NCI-H2227 (cell line): Measurements from ENCODE around the gene PLA2G15.
"Not testable (repeated sequence)": the region's sequence is repeated elsewhere in the genome, so short reads cannot be mapped to it uniquely, and the experiment has no call there.

Source experiments
- DNase-seq: peaks from one replicate; lab custom pipeline; 2025; ENCODE audit not compliant: unreplicated experiment; lab: John Stamatoyannopoulos, UW

PLA2G15 gene

DNA sequence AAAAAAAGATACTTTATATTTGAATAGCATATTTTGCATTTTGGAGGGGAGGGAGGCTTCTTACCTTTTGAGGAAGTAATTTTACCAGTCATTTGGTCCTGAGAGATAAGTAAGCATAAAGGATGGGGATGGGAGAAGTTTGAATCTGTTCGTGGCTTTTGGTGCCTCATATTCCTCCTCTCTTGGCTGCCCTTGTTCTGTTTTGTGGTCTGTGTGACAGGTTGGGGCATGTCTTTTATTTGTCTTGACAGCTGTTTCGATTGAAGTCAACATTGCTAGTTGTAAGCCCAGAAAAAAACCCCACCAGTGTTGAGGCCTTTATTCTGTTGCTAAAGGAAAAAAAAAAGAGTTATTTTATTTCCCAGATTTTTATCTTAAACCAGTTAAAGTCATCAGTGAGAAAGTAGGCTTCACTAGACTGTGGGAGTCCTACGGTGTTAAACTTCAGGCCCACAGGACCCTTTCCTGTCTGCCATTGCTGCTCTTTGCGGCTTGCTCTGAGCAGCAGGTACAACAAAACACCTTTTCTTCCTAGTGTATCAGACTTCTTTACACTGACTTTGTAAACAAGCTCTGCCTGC, 30.5 kb downstream of the PLA2G15 start:
- DNase-seq: no peak

DNA sequence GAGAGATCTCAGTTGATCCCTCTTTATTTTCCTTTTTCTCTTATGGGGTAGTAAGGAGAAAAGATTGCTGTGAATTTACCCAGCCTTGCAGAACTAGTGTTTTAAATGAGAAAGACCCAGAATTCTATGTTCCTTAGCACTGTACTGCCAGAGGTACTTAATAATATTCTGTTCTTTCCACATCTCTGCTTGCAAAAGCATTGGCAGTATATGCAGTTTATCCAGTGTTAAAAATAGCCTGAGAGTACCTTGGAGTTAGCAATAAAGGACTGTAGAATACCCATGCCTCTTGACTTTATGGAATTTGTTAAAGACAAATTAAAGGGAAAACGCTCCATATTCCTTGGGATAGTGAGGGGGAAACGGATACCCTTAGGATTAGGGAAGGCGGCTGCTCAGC, 31.1 kb downstream of the PLA2G15 start:
- DNase-seq: no peak

DNA sequence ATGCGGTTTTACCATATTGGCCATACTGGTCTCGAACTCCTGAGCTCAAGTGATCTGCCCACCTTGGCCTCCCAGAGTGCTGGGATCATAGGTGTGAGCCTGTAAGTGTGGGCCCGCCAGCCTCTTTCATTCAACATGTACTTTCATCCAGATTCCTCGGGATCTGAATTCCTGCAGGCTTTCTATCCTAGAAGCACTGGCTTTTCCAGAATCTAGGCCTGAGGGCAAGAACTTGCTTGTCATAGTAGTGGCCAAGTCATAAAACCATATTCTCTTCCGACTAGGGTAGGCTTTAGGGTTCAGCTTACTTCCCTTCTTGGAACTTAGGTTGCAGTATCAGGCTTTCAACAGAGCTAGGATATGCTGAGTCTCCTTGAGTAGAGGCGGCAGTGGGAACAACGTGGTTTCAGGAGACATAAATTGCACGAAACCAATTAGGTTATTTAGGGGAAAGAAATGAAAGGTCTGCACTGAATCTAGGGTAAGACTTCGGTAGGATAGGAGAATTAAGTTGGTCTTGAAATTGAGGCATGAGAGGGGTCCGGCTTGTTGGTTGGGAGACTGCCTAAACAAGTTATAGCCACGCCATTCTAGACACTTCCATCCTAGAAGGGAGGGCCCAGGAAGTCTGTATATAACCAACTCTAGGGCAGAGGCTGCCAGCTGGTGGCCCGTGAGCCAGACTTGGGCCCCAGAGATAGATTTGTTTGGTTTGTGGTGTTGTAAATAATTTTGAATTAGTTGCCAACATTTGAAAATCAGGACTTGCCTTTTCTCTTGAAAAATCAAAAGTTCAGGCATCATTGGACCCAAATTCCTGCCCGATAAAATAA, 34.8 kb downstream of the PLA2G15 start:
- no peak for DNase-seq

DNA sequence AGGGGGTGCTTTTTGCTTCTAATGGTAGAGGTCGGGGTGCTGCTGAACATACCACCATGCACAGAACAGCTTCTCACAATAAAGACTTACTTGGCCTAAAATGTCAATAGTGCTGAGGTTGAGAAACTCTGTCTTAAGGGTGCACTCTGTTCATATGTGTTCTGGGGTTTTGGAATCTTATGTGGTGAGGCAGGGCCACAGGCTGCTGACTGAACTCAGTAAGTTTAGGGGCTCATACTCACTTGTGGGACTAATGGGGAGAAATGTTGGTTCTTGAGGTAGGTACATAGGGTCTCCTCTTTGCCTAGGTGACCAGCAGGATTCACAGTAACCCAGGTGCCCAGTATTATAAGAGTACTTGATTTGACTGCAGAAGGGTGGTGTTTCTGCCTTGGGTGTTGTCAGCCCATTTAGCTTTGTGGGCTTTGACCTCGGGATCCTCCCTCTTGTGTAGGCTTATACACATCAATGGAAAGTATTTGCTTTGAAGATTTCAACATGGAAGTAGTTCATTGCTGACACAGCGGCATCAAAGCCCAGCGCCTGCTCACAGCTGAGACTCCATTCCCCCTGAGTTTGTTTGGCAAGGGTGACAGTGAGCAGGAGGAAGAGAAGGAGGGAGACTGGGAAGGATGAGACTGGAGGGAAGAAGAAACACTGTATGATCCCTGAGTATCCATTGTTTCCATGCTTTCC, 36.3 kb downstream of the PLA2G15 start:
- DNase-seq: no peak

DNA sequence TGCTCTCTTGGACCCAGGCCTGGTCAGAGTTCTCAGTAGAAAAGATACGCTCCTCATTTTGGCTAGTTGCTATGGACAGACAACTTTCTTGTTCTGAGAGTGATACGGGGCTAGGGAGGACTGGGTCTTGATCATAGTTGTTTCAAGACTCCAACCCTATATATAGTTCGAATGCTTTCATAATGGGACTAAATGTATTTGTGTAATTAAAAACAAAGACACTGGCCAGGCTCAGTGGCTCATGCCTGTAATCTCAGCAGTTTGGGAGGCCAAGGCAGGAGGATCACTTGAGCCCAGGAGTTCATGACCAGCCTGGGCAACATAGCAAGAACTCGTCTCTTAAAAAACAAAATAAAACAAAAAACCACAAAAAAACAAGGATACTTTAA, 36.9 kb downstream of the PLA2G15 start:
- no peak for DNase-seq

DNA sequence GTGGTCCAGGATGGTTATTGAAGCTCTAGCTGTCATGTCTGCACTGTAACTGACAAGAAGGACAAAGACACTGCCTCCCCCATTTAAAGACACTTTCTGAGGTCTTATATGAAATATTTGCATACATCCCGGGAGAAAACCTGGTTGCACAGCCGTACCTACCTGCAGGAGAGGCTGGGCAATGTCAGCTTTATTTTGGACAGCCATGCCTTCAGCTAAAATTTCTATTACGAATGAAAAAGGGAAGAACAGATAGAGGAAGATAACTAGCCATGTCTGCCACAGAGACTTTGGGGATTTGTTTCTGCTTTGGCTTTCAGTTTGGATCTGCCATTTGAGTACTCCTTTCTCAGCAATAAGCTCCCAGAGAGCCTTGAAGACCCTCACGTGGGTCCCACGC, 38.2 kb downstream of the PLA2G15 start:
- no peak for DNase-seq

DNA sequence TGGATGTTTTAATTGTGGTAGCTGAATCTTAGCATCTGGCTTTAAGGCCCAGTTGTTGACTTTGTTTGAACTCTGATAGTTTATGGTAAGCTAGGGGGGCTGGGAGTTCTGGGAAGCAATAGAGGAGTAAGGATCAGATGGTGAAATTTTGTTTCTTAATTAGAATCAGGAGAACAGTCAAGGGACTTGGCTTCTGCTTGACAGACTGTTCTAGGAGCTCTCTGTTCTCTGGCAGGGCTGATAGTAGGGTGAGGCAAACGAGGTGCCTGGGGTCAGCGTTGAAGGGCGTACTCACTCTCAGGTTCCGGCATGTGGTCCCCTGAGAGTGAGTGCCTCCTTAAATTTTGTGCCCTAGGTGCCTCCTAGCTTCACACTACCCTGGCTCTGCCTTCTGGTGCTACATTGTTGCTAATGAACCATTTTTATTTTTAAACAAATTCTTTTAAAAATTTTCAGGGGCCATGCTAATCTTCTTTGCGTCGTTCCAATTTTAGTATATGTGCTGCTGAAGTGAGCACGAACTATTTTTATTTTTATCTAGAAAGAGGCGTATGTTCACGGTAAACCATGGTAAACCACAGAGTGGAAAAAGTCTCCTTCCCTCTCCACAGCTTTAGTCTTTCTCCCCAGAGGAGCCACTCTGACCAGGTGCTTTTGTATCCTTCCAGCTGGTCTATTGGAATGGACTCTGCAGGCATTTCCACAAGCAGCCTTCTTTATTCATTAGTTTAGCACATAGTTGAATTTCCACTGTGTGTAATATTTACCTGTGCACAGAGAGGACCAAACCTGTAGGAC, 38.8 kb downstream of the PLA2G15 start:
- DNase-seq: no peak

DNA sequence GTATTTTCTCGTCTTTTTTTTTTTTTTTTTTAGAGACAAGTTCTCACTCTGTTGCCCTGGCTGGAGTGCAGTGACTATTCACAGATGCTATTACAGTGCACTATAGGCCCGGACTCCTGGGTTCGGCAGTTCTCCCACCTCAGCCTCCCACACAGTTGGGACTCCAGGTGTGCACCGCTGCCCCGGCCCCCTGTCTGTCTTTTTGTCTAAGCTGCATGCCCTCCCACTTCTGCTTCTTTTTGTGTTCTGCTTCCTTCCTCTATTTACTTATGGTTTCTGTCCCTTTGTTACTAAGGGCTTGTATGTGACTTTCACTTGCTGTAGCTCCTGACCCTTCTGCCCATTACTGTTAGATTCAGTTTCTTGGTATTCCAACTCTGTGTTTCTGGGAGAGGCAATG, 39.7 kb downstream of the PLA2G15 start:
- no peak for DNase-seq

DNA sequence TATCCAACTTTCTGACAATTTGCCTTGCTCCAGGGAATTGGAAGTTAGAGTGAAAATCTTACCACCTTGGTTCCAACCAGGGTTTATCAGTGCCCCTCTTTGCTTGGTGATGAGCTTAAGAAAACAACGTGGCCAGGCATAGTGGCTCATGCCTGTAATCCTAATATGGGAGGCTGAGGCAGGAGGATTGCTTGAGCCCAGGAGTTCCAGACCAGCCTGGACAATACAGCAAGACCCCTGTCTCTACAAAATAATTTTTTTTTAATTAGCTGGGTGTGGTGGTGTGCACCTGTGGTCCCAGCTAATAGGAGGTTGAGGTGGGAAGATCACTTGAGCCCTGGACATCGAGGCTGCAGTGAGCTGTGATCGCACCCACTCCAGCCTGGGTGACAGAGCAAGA, 40.5 kb downstream of the PLA2G15 start:
- DNase-seq: no peak

DNA sequence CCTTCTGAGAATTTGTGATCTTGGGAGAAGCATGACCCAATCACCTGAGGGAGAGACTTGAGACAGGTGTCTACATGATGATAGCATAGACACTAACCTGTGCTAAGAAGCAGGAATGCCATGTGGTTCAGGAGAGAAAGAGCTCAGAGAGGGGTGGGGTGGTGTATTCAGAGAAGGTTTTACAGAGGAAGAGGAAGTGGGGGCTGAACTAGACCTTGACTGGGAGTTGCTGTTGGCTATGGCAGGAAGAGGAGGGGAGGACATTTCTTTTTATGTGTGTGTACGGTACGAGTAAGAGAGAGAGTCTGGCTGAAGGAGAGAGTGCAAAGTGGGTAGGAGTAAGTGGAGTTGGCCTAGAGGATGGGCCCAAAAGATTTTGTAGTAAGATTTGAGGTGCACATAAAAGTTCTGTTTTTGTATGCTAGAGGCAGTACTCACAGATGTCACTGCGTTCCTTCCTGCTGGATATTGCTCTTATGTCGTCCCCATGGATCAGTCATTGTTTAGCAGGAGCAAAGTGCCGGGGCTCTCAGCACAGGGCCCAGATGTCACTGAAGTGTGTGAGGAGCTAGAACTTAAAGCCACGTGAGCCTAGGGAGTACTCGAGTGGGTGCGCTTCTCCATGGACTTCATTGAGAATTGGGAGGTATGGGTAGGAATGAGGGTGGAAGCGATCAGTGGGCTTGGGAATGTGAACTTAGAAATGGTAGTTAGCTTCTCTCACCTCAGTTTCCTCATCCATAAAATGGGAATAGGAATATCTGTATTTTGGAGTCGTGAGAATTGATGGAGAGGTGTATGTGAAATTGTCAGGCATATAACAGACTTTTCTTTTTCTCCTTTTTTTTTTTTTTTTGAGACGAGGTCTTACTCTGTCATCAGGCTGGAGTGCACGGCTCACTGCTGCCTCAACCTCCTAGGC, 41.2 kb downstream of the PLA2G15 start:
- no peak for DNase-seq

DNA sequence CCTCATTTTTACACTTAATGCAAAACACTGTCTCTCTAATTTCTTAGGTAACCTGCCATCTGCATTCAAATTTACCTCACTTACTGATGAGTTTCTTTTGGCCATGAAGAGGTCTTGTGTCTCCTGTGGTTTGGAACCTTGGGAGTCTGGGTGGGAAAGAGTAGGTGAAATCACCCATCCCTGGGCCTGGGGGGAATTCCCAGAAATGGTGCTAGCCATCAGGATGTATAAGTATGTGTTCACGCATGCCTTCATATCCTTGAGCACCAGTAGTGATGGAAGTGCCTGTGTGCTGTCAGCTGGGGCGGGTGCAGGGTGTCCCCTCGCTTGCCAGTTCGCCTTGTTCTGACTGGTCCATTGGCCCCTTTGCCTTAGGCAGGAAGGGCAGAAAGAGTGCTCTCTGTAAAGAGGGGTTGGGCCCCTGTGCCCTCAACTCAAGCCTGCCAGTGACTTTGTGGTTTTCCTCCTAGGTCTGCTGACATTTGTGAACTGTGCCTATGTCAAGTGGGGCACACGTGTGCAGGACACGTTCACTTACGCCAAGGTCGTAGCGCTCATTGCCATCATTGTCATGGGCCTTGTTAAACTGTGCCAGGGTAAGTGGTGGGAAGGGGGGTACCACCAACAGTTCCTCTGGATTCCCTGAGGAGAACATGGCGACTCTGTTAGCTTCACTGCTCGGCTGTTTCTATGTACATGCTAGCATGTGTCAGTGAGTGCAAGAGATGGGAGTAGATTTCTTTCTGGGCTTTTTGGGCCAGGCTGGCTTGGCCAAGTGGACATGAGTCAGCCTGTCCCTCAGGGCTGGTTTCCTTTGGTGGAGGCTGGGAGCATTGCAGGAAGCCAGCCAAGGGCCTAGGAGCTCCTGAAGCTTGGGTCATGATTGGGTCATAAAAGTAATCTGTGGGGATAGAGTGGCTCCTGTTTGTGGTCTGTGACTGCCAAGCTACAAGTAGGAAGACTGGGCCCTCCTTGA, 42.4 kb downstream of the PLA2G15 start:
- DNase-seq: no peak

DNA sequence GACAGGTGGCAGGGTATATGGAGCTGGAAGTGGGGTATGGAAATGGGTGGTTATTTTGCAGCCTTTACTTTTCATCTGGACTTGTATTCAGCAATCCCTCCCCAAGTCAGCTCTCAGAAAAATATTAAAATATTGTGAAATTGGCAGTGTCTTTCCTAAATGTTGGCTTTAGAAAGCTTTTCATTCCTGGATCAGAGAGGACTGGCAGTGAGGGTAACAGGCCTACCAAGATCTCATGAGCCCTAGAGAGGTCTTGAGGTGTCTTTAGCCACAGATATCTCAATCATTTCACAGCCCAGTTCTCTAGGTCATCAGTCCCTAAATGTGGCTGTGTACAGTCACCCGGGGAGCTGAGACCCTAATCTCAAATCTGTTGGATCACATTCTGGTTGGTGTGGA, 43.1 kb downstream of the PLA2G15 start:
- no peak for DNase-seq

DNA sequence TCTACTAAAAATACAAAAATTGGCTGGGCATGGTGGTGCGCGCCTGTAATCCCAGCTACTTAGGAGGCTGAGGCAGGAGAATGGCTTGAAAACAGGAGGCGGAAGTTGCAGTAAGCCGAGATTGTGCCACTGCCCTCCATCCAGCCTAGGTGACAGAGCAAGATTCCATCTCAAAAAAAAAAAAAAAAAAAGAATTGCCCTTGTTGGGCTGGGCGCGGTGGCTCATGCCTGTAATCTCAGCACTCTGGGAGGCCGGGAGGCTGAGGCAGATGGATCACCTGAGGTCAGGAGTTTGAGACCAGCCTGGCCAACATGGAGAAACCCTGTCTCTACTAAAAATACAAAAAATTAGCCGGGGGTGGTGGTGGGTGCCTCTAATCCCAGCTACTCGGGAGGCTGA, 43.6 kb downstream of the PLA2G15 start:
- DNase-seq: not testable (repeated sequence)

DNA sequence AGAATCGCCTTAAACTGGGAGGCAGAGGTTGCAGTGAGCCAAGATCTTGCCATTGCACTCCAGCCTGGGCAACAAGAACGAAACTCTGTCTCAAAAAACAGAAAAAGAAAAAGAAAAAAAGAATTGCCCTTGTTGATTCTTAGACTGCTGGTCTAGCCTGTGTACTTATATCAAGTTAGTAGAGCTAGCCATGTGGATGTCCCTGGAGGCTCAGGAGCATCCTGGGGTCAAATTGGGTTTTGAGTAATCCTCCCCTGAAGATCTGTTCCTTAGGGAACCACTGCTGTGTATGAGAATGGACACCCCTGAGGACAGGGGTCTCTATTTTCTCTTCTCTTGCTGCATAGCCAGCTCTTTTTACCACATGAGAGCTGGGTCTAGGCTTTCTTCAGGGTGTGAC, 44.0 kb downstream of the PLA2G15 start:
- no peak for DNase-seq

DNA sequence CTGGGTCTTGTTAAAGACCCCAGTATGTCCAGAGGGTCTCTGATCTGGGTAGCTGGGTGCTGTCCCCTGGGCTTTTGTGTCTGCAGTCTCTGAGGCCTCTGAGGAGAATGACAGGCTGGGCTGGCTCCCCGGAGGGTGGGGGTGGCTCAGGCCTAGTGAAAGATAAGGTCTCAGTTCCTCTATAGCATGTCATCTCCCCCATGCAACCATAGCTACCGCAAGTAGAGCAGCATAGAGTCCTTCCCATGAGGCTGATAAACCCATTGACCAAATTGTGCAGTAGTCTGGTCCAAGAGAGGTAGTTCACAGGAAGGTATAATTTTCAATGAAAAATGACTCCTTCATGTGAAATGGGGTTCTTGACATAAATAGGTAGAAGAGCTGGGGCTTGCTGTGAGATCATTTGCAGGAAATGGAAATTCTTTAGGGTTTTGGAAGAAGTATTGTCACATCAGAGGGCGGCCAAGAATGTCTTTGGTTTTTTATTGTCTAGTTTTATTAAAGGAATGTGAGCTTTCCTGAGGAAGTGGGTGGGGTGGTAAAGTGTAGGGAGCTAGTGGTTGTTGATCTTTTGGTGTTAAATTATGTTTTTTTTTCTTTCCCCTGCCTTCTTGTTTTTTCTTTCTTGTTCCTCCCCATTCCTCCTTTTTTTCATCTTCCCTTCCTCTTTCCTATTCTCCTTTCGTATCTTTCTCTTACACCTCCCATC, 44.6 kb downstream of the PLA2G15 start:
- no peak for DNase-seq

DNA sequence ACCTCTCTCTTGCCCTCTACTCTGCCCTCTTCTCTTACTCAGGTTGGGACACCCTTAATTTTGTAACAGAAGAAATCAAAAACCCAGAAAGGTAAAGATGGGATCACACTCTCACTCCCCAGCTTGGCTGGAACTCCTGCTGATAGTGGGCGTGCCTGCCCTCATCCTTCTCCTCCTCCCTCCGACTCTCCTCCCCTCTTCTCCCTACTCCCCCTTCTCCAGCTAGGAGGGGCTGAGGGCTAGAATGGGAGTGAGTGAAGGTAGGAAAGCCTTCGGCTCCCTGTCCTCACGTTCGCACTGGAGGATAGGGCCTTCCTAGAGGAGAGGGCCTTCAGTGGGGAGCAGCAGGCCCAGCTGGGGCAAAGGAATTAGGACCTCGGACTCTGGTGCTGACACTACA, 45.3 kb downstream of the PLA2G15 start:
- no peak for DNase-seq

DNA sequence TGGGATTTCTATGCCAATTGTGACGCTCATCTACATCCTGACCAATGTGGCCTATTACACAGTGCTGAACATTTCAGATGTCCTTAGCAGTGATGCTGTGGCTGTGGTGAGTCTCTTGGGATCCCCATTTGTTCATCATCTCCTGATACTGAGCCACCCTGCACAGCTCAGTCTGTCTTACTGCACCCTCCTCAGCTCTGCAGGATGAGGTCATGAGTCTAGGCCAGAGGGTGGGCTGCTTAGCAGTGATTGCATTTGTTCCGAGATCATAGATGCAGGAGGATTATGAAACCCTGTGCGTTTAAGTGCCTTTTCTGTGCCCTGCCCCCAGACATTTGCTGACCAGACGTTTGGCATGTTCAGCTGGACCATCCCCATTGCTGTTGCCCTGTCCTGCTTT, 46.1 kb downstream of the PLA2G15 start:
- DNase-seq: no peak

DNA sequence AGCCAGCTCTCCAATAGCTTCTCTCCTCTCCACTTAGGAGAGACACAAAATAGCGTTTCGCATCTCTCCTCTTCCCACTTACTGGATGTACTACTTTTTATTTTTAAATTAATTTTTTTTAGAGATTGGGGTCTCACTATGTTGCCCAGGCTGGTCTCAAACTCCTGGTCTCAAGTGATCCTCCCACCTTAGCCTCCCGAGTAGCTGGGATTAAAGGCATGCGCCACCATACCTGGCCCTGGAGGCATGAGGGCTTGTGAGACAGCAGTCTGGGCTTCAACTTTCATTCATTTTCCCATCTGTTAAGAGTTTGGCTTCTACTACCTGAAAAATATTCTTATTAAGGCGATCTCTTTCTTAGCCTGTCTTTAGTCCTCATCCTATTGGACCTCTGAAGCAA, 47.3 kb downstream of the PLA2G15 start:
- DNase-seq: no peak

DNA sequence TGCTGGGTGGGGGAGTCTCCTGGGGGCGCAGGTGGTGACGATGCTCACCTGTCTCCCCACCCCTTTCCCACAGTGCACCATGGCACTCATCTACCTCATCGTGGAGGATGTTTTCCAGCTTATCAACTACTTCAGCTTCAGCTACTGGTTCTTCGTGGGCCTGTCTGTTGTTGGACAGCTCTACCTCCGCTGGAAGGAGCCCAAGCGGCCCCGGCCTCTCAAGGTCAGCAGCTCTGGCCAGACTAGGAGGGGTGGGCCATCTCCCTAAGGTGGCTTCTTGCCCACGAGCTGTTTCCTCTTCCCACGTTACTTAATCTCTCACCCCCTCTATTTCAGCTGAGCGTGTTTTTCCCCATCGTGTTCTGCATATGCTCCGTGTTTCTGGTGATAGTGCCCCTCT, 51.1 kb downstream of the PLA2G15 start:
- no peak for DNase-seq
